Suprapubic skin (tissue), 4 donors: ENCODE data around the gene DNHD1. TPM values are rescaled to one million over a fixed set of nuclear protein-coding genes. Genes with fewer than 3 reads are reported as not detected.

Experiments used
- DNase-seq, 2 donors: peaks; one replicate each; pipeline ENCODE4 v3.0.0-alpha.2; 2019; ENCODE audit warnings: low spot score in 2 of 2
- H3K27ac ChIP-seq: fragments of 200-600 bp; sonication (generic); one replicate; pipeline ENCODE4 v1.5.1; 2019
- H3K27me3 ChIP-seq: fragments of 200-600 bp; sonication (generic); one replicate; pipeline ENCODE4 v1.5.1; 2019
- H3K36me3 ChIP-seq: fragments of 200-600 bp; sonication (generic); one replicate; pipeline ENCODE4 v1.5.1; 2019
- H3K4me1 ChIP-seq: fragments of 200-600 bp; sonication (generic); one replicate; pipeline ENCODE4 v1.5.1; 2019
- H3K4me3 ChIP-seq: fragments of 200-600 bp; sonication (generic); one replicate; pipeline ENCODE4 v1.5.1; 2019; ENCODE audit warnings: mild to moderate bottlenecking
- H3K9me3 ChIP-seq: fragments of 200-600 bp; sonication (generic); one replicate; pipeline ENCODE4 v1.5.1; 2019
- CTCF ChIP-seq, 2 donors: fragments of 200-600 bp in 1 of 2; fragments of 450-650 bp in 1 of 2; sonication (generic) in 1 of 2; IDR thresholded peaks; one replicate each; pipeline ENCODE4 v1.5.1; 2016 to 2019; ENCODE audit warnings: antibody characterized with exemption in 2 of 2, mild to moderate bottlenecking in 1 of 2, moderate library complexity in 1 of 2
- EP300 ChIP-seq: sonication (generic); formaldehyde crosslinking; IDR thresholded peaks from one replicate; pipeline ENCODE4 v1.6.1; 2017; ENCODE audit warnings: antibody characterized with exemption
- POLR2A ChIP-seq, 2 donors: fragments of 450-650 bp; IDR thresholded peaks; one replicate each; pipeline ENCODE4 v1.6.1; 2017; ENCODE audit warnings: antibody characterized with exemption in 2 of 2, mild to moderate bottlenecking in 2 of 2, moderate library complexity in 2 of 2
- POLR2AphosphoS5 ChIP-seq, 3 donors: sonication (generic); formaldehyde crosslinking; IDR thresholded peaks; one replicate each; pipeline ENCODE4 v1.6.1; 2017; ENCODE audit warnings: antibody characterized with exemption in 3 of 3
- WGBS: methylation state at CpG from one replicate; pipeline ENCODE4 v1.1.5; 2018; 5-methylcytosine and 5-hydroxymethylcytosine counted together
- total RNA-seq, 4 donors: library from RNA; depleted of rRNA; stranded (reverse); fragments of >200 nt; gene quantifications; one replicate each; pipeline ENCODE4 v1.1.0, GENCODE V29; 2016

Gene DNHD1
- total RNA-seq, 4 donors from 2014 or later, result 6.2 to 32.0 (median 9.6) TPM

- no peaks in the 10 kb centered on the region for H3K9me3 ChIP-seq
- TF ChIP-seq POLR2A (IDR thresholded peaks at IDR 0.05) (no peak), POLR2AphosphoS5 (IDR thresholded peaks at IDR 0.05) (no peak), CTCF (IDR thresholded peaks at IDR 0.05) (no peak), EP300 (no peak)
- WGBS, result 100% methylated on average over 2 of the region's 2 CpGs
- H3K27me3 ChIP-seq, result no peaks in the 10 kb centered on the region
- no peak for DNase-seq
- H3K4me3 ChIP-seq, result no peak overlapping the region
- H3K36me3 ChIP-seq, result peaks cover 43% of the 10 kb centered on the region
- no peak overlapping the region for H3K27ac ChIP-seq
- no peaks in the 10 kb centered on the region for H3K4me1 ChIP-seq
These were observed 51.0 kb downstream of the DNHD1 start for GRCh38 chr11:6548121-6548520.

- Histone ChIP-seq H3K4me3 (no peak overlapping the region), H3K9me3 (no peaks in the 10 kb centered on the region), H3K27me3 (no peaks in the 10 kb centered on the region), H3K27ac (no peak overlapping the region), H3K4me1 (no peaks in the 10 kb centered on the region), H3K36me3 (peaks cover 43% of the 10 kb centered on the region)
- 90% methylated on average over 3 of the region's 3 CpGs for WGBS
- no peak for DNase-seq
- TF ChIP-seq POLR2AphosphoS5 (IDR thresholded peaks at IDR 0.05) (no peak), POLR2A (IDR thresholded peaks at IDR 0.05) (no peak)
These were observed 51.6 kb downstream of the DNHD1 start for GRCh38 chr11:6548641-6549040.

- Histone ChIP-seq H3K27ac (no peak overlapping the region), H3K36me3 (peaks cover under 1% of the 10 kb centered on the region), H3K27me3 (no peaks in the 10 kb centered on the region), H3K4me1 (no peaks in the 10 kb centered on the region), H3K9me3 (no peaks in the 10 kb centered on the region), H3K4me3 (no peak overlapping the region)
- DNase-seq, result no peak
- no peak for TF ChIP-seq POLR2A (IDR thresholded peaks at IDR 0.05)
These were observed 56.6 kb downstream of the DNHD1 start for GRCh38 chr11:6553634-6554033.

GRCh38 chr11:6554828-6555706 is 58.0 kb downstream of the DNHD1 start:
- Histone ChIP-seq H3K4me1 (no peaks in the 10 kb centered on the region), H3K4me3 (no peak overlapping the region), H3K9me3 (no peaks in the 10 kb centered on the region), H3K36me3 (no peaks in the 10 kb centered on the region), H3K27me3 (no peaks in the 10 kb centered on the region), H3K27ac (no peak overlapping the region)
- TF ChIP-seq EP300 (no peak), CTCF (IDR thresholded peaks at IDR 0.05) (no peak), POLR2AphosphoS5 (IDR thresholded peaks at IDR 0.05) (no peak), POLR2A (IDR thresholded peaks at IDR 0.05) (no peak)
- 87% methylated on average over 5 of the region's 5 CpGs for WGBS
- DNase-seq, result no peak

GRCh38 chr11:6556139-6556949 is 59.3 kb downstream of the DNHD1 start:
- no peaks in the 10 kb centered on the region for H3K4me1 ChIP-seq
- H3K27me3 ChIP-seq, result no peaks in the 10 kb centered on the region
- no peak overlapping the region for H3K27ac ChIP-seq
- WGBS, result 84% methylated on average over 11 of the region's 11 CpGs
- TF ChIP-seq EP300 (no peak), POLR2A (IDR thresholded peaks at IDR 0.05) (no peak), CTCF (IDR thresholded peaks at IDR 0.05) (no peak), POLR2AphosphoS5 (IDR thresholded peaks at IDR 0.05) (no peak)
- H3K4me3 ChIP-seq, result no peak overlapping the region
- H3K36me3 ChIP-seq, result no peaks in the 10 kb centered on the region
- no peaks in the 10 kb centered on the region for H3K9me3 ChIP-seq
- no peak for DNase-seq

- DNase-seq, result no peak
- no peaks in the 10 kb centered on the region for H3K9me3 ChIP-seq
- H3K4me3 ChIP-seq, result no peak overlapping the region
- no peaks in the 10 kb centered on the region for H3K4me1 ChIP-seq
- H3K27me3 ChIP-seq, result no peaks in the 10 kb centered on the region
- WGBS, result 96% methylated on average over 10 of the region's 11 CpGs
- TF ChIP-seq CTCF (IDR thresholded peaks at IDR 0.05) (no peak), EP300 (no peak), POLR2A (IDR thresholded peaks at IDR 0.05) (no peak), POLR2AphosphoS5 (IDR thresholded peaks at IDR 0.05) (no peak)
- H3K27ac ChIP-seq, result no peak overlapping the region
- no peaks in the 10 kb centered on the region for H3K36me3 ChIP-seq
These were observed 60.0 kb downstream of the DNHD1 start for GRCh38 chr11:6557063-6557462.
